ENCODE measurements around the gene PRR18.

PRR18 gene

DNA sequence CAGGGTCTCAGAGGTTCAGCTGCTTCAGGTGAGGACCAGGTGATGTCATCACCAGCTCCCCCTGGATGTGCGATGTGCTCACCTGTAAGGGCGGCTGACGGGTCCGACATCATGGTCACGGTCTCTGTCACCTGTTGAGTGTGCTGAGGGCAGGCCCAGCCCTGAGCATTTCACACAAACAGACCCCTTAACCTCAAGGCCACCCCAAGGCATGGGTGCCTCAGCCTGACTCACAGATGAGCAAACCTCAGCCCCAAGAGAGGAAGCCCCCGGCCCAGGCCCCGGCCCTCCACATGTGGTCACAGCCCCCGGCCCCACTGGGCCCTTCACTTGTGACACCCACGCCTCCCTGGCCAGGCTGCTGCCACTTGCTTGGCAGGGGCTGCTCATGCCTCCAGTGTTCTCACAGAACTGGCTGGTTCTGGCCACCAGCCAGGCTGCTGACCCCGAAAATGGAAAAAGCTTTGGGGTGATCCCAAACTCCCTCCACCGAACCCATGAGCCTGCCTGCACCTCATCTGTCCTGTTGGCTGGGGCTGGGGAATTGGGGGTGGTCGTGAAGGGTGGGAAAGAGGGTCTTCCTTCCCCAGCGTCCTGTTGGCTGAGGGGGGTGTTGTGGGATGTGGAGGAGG, 33.3 kb downstream of the PRR18 start:
- no peak for DNase-seq (ENCODE audit: low spot score)

DNA sequence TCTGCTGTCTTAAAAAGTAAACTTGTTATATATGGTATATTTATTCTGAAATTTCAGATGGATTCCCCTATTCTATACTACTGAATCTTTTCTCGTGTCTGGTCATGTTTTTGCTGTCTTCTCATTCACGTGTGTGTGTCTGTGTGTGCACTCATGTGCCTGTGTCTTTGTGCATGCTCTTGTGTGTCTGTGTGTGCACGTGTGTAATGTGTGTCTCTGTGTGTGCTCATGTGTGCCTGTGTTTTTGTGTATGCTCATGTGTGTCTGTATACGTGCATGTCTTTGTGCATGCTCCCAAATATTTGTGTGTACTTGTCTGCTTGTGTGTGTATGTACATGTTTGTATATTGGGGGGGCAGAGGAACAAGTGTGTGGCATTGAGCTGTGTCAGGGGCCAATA, 34.0 kb downstream of the PRR18 start:
- DNase-seq (ENCODE audit: low spot score): no peak

DNA sequence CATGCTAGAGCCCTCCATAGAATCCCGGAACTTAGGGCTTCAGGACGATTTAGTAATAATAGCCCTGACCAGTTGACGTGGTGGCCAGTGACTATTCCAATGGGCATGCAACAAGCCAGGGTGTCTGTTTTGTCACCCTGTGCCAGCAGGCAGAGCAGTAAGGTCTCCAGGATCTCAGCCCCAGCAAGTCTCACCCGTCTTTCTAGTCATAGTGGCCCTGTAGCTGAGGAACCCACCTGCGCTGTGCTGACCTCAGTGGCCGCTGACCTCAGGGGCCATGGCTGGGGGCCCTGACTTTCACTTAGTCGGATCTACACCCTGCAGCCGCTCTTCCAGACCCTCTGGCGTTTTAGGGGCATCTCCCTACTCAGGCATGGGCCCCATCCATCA, 36.8 kb downstream of the PRR18 start:
- no peak for DNase-seq (ENCODE audit: low spot score)

DNA sequence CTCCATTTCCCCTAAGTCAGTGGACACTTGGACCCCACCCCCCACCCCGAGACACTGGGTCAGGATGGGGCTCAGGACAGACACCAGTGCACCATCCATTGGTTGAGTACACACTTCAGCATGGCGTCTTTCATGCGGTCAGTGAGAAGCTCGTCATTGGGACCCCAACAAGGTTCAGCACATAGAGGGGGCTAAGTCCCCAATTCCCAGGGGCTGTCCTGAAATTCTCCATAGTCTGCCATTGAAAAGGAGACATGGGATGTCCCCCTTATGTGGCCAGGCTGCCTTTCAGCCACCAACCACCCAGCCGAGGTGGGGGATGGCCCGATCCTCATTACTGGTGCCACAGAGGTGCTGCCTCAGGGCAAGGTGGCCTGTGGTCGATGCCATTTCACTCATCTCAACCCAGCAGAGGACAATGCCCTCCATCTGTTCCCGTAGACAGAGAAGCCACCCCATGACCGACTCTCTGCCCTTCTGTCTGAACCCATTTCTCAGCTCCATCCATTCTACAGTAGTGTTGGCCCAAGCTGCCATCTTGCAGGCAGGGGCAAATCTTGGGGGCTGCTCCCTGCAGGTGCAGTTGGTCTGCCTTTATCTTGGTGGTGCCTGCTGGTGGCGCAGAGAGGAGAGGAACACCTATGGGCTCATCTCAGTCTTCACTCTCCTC, 37.4 kb downstream of the PRR18 start:
- no peak for DNase-seq (ENCODE audit: low spot score)

DNA sequence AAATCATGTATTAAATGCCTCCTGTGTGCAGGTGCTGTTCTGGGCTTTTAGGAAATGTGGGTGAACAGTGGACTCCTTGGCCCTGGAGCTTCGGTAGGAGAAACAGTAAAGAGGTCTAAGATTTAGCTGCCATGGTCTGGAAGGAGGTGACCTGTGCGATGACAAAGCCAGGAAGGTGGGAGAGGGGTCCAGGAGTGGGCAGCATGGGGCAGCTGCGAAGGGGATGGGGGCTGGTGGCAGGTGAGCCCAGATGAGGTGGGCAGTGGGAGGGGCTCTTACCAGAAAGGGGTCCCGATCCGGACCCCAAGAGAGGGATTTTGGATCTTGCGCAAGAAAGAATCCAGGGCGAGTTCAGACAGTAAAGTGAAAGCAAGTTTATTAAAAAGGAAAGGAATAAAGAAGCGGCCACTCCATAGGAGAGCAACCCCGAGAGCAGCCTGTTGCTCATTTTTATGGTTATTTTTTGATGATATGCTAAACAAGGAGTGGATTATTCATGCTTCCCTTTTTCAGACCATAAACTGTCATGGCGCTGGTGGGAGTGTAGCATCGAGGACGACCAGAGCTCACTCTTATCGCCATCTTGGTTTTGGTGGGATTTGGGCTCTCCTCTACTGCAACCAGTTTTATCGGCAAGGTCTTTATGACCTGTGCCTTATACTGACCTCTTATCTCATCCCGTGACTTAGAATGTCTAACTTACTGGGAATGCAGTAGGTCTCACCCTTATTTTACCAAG, 38.7 kb downstream of the PRR18 start:
- DNase-seq (ENCODE audit: low spot score): no peak

DNA sequence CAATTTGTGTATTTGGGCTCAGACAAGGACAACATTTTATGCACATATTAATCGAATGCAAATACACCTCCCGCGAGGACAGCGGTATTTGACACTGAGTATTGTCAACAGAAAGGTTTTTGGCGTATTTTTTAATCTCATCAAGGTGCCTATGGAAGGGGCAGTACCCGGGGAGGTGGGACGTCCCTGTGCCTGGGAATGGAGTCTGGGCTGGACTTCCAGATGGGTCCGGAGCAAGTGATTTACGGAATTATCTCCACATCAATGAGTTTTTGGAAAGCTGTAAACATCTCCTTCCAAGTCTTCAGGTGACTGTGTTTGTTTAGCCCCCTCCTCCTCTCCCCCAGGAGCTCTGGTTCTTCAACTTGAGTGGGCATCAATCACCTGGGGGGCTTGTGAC, 39.8 kb downstream of the PRR18 start:
- DNase-seq (ENCODE audit: low spot score): no peak

DNA sequence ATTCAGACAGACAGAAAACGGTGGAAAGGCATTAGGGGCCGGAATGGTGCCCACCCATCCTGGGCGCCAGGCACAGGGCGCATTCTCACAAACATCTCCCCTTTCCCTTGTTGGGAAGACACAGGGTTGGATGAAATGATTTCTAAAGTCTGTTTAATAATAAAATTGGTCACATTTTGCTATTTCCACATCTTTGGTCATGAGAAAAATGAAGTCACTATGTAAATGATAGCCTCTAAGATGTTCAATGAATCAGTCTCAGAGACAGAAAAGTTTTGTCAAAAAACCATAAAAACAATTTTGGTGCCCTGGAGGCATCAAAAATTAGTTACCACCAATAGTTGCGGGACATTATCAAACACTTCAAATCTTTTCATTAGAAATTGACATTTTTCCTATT, 40.7 kb downstream of the PRR18 start:
- no peak for DNase-seq (ENCODE audit: low spot score)

DNA sequence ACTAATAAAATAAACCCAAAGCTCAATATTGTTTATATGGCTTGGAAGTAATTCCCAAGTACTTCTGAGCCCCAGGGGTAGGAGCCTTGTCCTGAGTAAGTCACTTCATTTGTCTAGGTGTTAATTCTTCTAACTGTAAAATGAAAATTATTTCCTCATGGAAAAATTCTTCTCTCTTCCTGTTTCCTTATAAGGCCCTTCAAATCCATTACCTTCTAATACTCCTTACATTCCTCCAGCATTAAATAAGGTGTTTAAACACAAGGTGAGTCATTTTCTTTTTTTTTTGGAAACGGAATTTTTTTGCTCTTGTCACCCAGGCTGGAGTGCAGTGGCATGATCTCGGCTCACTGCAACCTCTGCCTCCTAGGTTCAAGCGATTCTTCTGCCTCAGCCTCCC, 41.9 kb downstream of the PRR18 start:
- no peak for DNase-seq (ENCODE audit: low spot score)

DNA sequence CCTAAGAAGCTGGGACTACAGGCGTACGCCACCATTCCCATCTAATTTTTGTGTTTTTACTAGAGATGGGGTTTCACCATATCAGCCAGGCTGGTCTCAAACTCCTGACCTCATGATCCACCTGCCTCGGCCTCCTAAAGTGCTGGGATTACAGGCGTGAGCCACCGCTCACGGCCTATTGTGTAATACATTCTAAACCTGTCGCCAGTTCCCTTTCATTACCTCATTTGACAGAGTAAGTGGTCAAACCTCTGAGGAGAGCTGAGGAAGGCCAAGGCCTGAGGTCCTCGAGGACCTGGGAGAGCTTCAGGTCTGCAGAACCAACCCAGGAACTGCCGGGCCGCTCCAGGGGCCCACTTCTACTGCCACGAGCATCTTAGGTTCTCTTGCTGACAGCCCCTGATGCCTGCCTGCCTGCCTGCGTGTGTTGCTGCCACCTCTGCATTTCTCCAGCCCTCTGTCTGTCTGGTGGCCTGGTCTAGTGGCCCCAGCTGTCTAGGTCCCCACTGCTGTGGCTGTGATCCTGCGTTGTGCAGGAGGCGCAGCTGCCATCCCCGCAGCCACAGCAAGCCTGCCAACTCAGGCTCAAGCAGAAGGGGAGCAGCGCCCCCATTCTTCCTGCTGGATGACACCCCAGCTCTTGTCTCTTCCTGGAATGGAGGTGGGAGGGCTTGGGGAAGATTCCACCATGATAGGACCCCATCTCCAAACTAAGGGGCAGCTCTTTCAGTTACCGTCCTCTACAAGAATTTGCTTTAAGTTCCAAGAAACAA, 45.3 kb downstream of the PRR18 start:
- DNase-seq (ENCODE audit: low spot score): no peak

DNA sequence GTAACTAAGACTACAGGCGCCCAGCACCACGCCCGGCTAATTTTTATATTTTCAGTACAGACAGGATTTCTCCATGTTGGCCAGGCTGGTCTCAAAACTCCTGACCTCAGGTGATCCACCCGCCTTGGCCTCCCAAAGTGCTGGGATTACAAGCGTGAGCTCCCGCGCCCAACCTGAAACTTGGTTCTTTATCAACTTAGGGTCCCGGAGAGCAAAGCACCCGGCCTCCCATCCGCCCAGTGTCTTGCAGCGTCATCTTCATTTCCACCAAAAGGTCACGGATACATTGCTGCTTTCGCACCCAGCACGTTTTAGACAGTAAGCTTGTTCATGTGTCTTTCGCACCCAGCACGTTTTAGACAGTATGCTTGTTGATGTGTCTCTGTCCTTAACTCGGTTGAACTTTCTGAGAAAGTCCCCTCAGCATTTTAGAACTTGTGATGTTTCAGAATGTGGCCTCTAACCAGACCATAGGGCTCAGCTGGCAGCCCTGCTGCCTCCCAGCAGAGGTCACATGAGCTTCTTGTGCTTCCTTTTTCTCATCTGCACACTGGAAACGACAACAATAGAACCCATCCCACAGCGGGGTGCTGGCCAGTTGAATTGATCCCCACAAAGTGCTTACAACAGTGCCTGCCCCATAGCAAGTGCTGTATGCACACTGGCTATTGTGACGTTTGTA, 48.8 kb downstream of the PRR18 start:
- no peak for DNase-seq (ENCODE audit: low spot score)

DNA sequence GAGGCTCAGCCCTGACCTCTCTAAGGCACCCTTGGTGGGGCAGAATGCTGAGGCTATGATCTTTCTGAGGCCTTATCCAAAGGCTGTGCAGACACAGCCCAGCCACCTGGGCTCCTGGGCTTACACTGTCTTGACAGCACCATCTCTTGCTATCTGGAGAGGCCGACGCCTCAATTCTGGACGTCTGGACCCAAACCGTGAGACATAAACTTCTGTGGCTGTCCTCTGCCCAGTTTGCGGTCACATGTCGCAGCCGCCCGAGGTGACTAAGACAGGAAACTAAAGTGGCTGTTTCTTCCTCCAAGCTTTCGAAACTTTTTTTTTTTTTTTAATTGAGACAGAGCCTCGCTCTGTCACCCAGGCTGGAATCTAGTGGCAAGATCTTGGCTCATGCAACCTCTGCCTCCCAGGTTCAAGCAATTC, 49.3 kb downstream of the PRR18 start:
- DNase-seq (ENCODE audit: low spot score): no peak

DNA sequence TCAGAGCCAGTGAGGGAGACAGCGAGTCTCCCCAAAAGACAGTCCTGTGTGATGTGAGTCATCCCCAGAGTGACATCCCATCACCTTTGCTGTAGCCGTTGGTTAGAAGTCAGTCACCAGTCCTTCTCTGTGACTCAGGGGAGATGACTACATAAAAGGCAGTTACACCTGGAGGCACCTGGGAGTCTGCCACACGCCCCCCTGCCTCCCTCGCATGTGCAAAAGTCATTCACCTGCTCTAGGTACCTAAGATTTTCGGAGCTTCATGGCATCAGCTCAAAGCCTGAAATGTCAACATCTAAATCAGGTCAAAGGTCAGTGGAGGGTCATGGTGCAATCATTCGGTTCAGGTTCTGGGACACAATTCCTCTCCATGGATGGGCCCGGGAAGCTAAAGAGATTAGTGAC, 50.3 kb downstream of the PRR18 start:
- DNase-seq (ENCODE audit: low spot score): peak; percentile 29
